ENCODE measurements around the gene RGL3. TPM values are rescaled to one million over a fixed set of nuclear protein-coding genes. Genes with fewer than 3 reads are reported as not detected.

RGL3 gene
- total RNA-seq, result 46.8 TPM

GRCh38 chr19:11418549-11419506 lies at the start of gene RGL3:
Gene RGL3, minus strand, starts transcription at chr19:11419314. Its CDS starts 36 bp downstream, at chr19:11419278.

DNA sequence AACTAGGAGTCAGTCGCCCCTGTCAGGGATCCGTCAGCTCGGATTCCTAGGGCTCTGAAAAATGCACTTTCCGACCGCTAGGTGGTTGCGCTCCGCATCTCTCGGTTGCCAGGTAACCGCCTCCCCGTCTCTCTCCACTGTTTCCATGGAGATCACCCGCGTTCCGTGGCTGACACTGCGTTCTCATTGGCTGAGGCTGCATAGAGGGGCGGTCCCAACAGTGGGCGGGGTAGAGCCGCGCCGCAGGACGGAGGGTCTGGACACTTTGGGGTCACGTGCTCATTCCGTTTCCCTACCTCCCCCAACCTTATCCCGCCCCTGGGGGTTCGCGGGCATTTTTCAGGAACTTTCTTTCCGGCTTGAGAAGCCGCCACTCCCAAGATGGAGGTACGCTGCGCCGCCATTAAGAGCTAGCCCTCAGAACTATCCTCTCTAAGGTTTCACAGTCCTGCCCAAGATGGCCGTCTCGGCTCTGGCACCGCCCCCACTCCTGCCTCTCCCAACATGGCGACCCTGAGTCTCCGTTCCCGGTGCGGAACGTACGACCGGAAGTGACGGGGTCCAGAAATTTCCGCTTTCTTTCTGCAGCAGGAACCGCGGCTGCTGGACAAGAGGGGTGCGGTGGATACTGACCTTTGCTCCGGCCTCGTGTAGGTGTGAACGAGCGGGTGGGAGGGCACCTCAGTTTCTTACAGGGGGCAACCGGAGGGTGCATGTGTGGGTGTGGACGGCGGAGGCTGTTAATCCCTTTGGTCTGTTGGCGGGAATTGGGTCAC lies 16.1 kb upstream of the RGL3 start, which contains the start of the genes ODAD3 and PRKCSH:
ODAD3 (minus strand) TSS at position 65 of the 776 bp plus-strand sequence. CDS start 105 bp downstream, outside the sequence.
PRKCSH (plus strand) TSS at position 579 of the 776 bp plus-strand sequence. CDS start 483 bp downstream, outside the sequence.

GRCh38 chr19:11374433-11375142 lies 44.5 kb downstream of the RGL3 start, which contains the start of gene SWSAP1:
Gene SWSAP1, plus strand, starts transcription at chr19:11374666. Its CDS starts 15 bp downstream, at chr19:11374681.

GRCh38 chr19:11355160-11356073 lies 63.7 kb downstream of the RGL3 start, which contains the start of gene PLPPR2:
Gene PLPPR2, plus strand, starts transcription at chr19:11355432. Its CDS starts 2,242 bp downstream, at chr19:11357674.

DNA sequence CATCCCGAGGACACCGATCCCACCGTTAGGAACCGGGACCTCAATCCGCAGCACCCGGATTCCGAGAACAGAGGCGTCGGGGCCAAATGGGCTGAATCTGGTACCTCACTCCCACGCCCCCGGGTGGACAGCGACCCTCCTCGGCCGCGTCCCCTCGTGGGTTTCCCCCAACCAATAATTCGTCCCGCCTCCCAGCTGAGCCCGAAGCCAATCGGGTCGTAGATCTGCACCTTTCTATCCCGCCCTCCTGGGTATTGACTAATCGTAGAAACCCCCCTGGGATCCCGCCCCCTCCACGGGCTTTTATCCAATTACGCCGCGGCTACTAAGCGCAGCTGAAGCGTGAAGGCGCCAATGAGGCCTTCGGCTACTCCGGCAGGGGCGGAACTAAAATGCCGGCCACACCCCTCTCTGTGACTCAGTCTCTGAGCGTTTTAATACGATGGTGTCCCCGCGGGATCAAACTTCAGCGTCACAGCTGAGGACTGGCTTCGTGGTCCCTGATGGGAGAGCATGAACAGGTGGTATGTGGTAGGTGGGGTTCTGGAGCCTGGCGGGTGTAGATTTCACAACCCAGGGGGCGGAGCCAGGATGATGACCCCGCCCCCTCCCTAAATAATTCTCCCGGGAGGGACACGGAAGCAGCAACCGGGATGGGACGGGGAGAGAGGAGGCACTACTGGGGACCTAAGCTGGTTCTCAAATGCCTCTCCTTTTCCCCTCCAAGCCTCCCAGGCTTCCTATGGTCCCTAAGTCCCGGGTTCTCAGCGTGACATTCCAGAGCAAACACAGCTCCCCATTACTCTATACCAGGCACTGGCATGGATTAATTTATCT lies 72.8 kb downstream of the RGL3 start, which contains the start of the genes CCDC159 and TMEM205:
CCDC159 (plus strand) TSS at position 416 of the 837 bp plus-strand sequence; CDS start at position 504, 88 bp downstream.
TMEM205 (minus strand) TSS at position 165 of the 837 bp plus-strand sequence. CDS start 649 bp downstream, outside the sequence.

Small RNA genes lying within 50 kb of the gene (small RNA-seq; reads per million reads assigned to genes)
- gene RF00019 (ENCODE audit: low replicate concordance), result not detected

Other genes with a start within 250 kb of the RGL3 start
- gene KANK2, start 221.8 kb downstream of the RGL3 start, total RNA-seq, result 170 TPM
- 2.6 TPM for gene ANGPTL8, start 179.7 kb downstream of the RGL3 start, total RNA-seq
- gene DOCK6, start 156.8 kb downstream of the RGL3 start, total RNA-seq, result 69.7 TPM
- not detected for gene TSPAN16, start 123.2 kb downstream of the RGL3 start, total RNA-seq
- 24.9 TPM for gene RAB3D, start 79.7 kb downstream of the RGL3 start, total RNA-seq
- gene TMEM205, start 73.0 kb downstream of the RGL3 start, total RNA-seq, result 113 TPM
- gene CCDC159, start 72.8 kb downstream of the RGL3 start, total RNA-seq, result 15.6 TPM
- gene PLPPR2, start 63.9 kb downstream of the RGL3 start, total RNA-seq, result 17.1 TPM
- 2.1 TPM for gene SWSAP1, start 44.6 kb downstream of the RGL3 start, total RNA-seq
- gene EPOR, start 35.0 kb downstream of the RGL3 start, total RNA-seq, result 14.8 TPM
- 0.64 TPM for gene ODAD3, start 15.8 kb upstream of the RGL3 start, total RNA-seq
- gene PRKCSH, start 16.3 kb upstream of the RGL3 start, total RNA-seq, result 165 TPM
- gene ELAVL3, start 61.7 kb upstream of the RGL3 start, total RNA-seq, result 0.18 TPM
- 10.5 TPM for gene ZNF653, start 86.5 kb upstream of the RGL3 start, total RNA-seq
- gene ECSIT, start 109.8 kb upstream of the RGL3 start, total RNA-seq, result 49.9 TPM
- 8.5 TPM for gene CNN1, start 119.5 kb upstream of the RGL3 start, total RNA-seq
- gene ELOF1, start 139.9 kb upstream of the RGL3 start, total RNA-seq, result 24.9 TPM
- 10.0 TPM for gene ACP5, start 158.3 kb upstream of the RGL3 start, total RNA-seq
- 33.2 TPM for gene ZNF627, start 178.2 kb upstream of the RGL3 start, total RNA-seq